Keratinocyte (primary cell): ENCODE data around the gene PAN2. TPM values are rescaled to one million over a fixed set of nuclear protein-coding genes. Genes with fewer than 3 reads are reported as not detected.

Source experiments
- DNase-seq: peaks from one replicate; pipeline ENCODE4 v3.0.0-alpha.2; 2011; ENCODE audit warnings: low read depth, missing footprints, low spot score
- FAIRE-seq: peaks from 2 replicates; lab custom pipeline; 2011; peaks lifted over from hg19 to GRCh38; lab: Jason Lieb, UNC
- H2AFZ ChIP-seq: 2 replicates; pipeline ENCODE4 v1.6.0; 2012; ENCODE audit warnings: low read length, control low read depth, inconsistent platforms; ENCODE audit not compliant: control insufficient read depth
- H3K27ac ChIP-seq: 2 replicates; pipeline ENCODE4 v1.5.1; 2011; ENCODE audit warnings: low read length; ENCODE audit not compliant: control insufficient read depth, insufficient read depth
- H3K27me3 ChIP-seq: 3 replicates; pipeline ENCODE4 v1.6.0; 2011; ENCODE audit warnings: low read length; ENCODE audit not compliant: control insufficient read depth, insufficient read depth; ENCODE audit errors: extremely low read depth
- H3K36me3 ChIP-seq, 2 experiments: 2 replicates in 1 of 2; 3 replicates in 1 of 2; pipeline ENCODE4 v1.5.1; 2011; ENCODE audit warnings: low read length in 2 of 2, mild to moderate bottlenecking in 1 of 2; ENCODE audit not compliant: control insufficient read depth in 2 of 2, insufficient read depth in 2 of 2; ENCODE audit errors: extremely low read depth in 1 of 2
- H3K4me1 ChIP-seq: 3 replicates; pipeline ENCODE4 v1.5.1; 2011; ENCODE audit warnings: low read length; ENCODE audit not compliant: control insufficient read depth, insufficient read depth; ENCODE audit errors: extremely low read depth
- H3K4me2 ChIP-seq: 3 replicates; pipeline ENCODE4 v1.6.0; 2011; ENCODE audit warnings: low read depth, low read length; ENCODE audit not compliant: control insufficient read depth, insufficient read depth; ENCODE audit errors: extremely low read depth
- H3K4me3 ChIP-seq, 3 experiments: fragments of 200-600 bp in 1 of 3; sonication (generic) in 1 of 3; 2 replicates in 2 of 3; 3 replicates in 1 of 3; pipeline ENCODE4 v1.5.1; 2011 to 2016; ENCODE audit warnings: low read length in 3 of 3, mild to moderate bottlenecking in 3 of 3, control low read depth in 2 of 3, inconsistent platforms in 1 of 3, low read depth in 1 of 3, mixed read lengths in 1 of 3, mixed run types in 1 of 3, moderate library complexity in 1 of 3; ENCODE audit not compliant: control insufficient read depth in 2 of 3, insufficient read depth in 2 of 3; ENCODE audit errors: extremely low read depth in 1 of 3
- H3K79me2 ChIP-seq: 2 replicates; pipeline ENCODE4 v1.6.0; 2012; ENCODE audit warnings: low read length; ENCODE audit not compliant: control insufficient read depth, insufficient read depth
- H3K9ac ChIP-seq: 3 replicates; pipeline ENCODE4 v1.6.0; 2011; ENCODE audit warnings: low read length; ENCODE audit not compliant: control insufficient read depth, insufficient read depth; ENCODE audit errors: extremely low read depth
- H3K9me1 ChIP-seq: 3 replicates; pipeline ENCODE4 v1.6.0; 2011; ENCODE audit warnings: low read length; ENCODE audit not compliant: control insufficient read depth, insufficient read depth; ENCODE audit errors: extremely low read depth
- H3K9me3 ChIP-seq: 2 replicates; pipeline ENCODE4 v1.5.1; 2012; ENCODE audit warnings: low read depth, low read length; ENCODE audit not compliant: control insufficient read depth
- H4K20me1 ChIP-seq: 3 replicates; pipeline ENCODE4 v1.6.0; 2011; ENCODE audit warnings: low read length; ENCODE audit not compliant: control insufficient read depth, insufficient read depth; ENCODE audit errors: extremely low read depth
- CTCF ChIP-seq, 3 experiments: IDR thresholded peaks in 1 of 3; conservative IDR thresholded peaks in 1 of 3; optimal IDR thresholded peaks in 1 of 3; 2 replicates in 2 of 3; 3 replicates in 1 of 3; pipeline versions ENCODE3 to v1.5.1; 2011; ENCODE audit warnings: low read length in 3 of 3, mild to moderate bottlenecking in 3 of 3, moderate library complexity in 2 of 3, control low read depth in 1 of 3, inconsistent platforms in 1 of 3; ENCODE audit not compliant: insufficient read depth in 2 of 3; ENCODE audit errors: extremely low read depth in 1 of 3
- EZH2 ChIP-seq: IDR thresholded peaks from one replicate; pipeline ENCODE4 v1.6.1; 2012; ENCODE audit warnings: inconsistent platforms, mild to moderate bottlenecking, low read length, moderate library complexity
- dilution Hi-C: fragments of 300-500 bp; cut with MboI; formaldehyde crosslinking; loops from one replicate; pipeline ENCODE4 v1.7.0; 2020; ENCODE audit warnings: low sequenced_read_pairs; ENCODE audit not compliant: extremely low pct_ligation_motif_present
- polyA minus RNA-seq, 3 experiments: library from RNA; depleted of rRNA, polyadenylated mRNA; stranded (reverse); fragments of >200 nt; gene quantifications; 1 replicate in 1 of 3; 2 replicates in 1 of 3; 3 replicates in 1 of 3; pipeline ENCODE4 v1.2.3, GENCODE V29; 2011
- polyA plus RNA-seq, 5 experiments: library from polyadenylated mRNA; depleted of rRNA in 3 of 5; stranded (reverse) in 3 of 5; stranded (forward) in 1 of 5; unstranded in 1 of 5; fragments of >200 nt; gene quantifications; 1 replicate in 1 of 5; 2 replicates in 3 of 5; 3 replicates in 1 of 5; pipeline versions ENCODE4 v1.2.1 to v1.2.3, GENCODE V29; 2011 to 2012; ENCODE audit warnings: missing spikeins in 2 of 5, low read depth in 1 of 5, low replicate concordance in 1 of 5

The PAN2 gene
- polyA plus RNA-seq = 20.0 to 26.3 TPM (median 26.2 TPM) in 3 replicates
- 32.6 TPM for polyA plus RNA-seq (2011; ENCODE audit: low read depth)
- polyA plus RNA-seq (2011; cell fraction: cytosol; rRNA removed) = 3.6 and 5.8 TPM in 2 replicates
- polyA plus RNA-seq (2011; cell fraction: nucleus; rRNA removed) = 189 and 194 TPM in 2 replicates
- 12.8 and 29.0 TPM in 2 replicates for polyA plus RNA-seq (2012; ENCODE audit: low replicate concordance)
- polyA minus RNA-seq = 11.1 to 22.3 TPM (median 17.3 TPM) in 3 replicates
- 5.8 TPM for polyA minus RNA-seq (2011; cell fraction: cytosol; rRNA and poly(A)+ RNA removed)
- polyA minus RNA-seq (2011; cell fraction: nucleus; rRNA and poly(A)+ RNA removed) = 14.6 and 42.4 TPM in 2 replicates

GRCh38 chr12:56333679-56334489, at the start of gene PAN2:
PAN2 (minus strand) TSS chr12:56334000; CDS start chr12:56333094, 906 bp downstream.
- Histone ChIP-seq H3K4me1 (peaks cover 18% of the 10 kb centered on the region), H3K36me3 (no peaks in the 10 kb centered on the region), H3K27me3 (no peaks in the 10 kb centered on the region), H3K9me1 (no peaks in the 10 kb centered on the region), H3K79me2 (peaks cover 2% of the 10 kb centered on the region), H3K4me2 (peak within 1 kb of the TSS; percentile 87), H4K20me1 (no peaks in the 10 kb centered on the region), H3K27ac (peak within 1 kb of the TSS; percentile 98), H2AFZ (peak within 1 kb of the TSS; percentile 95), H3K9ac (peak within 1 kb of the TSS; percentile 93), H3K4me3 (peak within 1 kb of the TSS; percentile 50 to 90 (median 78)), H3K9me3 (no peaks in the 10 kb centered on the region)
- peak; percentile 95 for DNase-seq
- dilution Hi-C loops = no loop called here
- peak; percentile 20 for FAIRE-seq
- TF ChIP-seq CTCF (optimal IDR thresholded peaks at IDR 0.05 in 1 of 3, IDR thresholded peaks at IDR 0.05 in 1 of 3, conservative IDR thresholded peaks at IDR 0.05 in 1 of 3; ENCODE audit: extremely low read depth in 1 of 3, insufficient read depth in 2 of 3, low read length in 3 of 3) = peak; percentile 27 to 77 (median 76)
- no peak for TF ChIP-seq EZH2

- H3K9ac ChIP-seq = no peak overlapping the region
- H3K4me3 ChIP-seq = no peak overlapping the region
- H3K27me3 ChIP-seq = peaks cover 6% of the 10 kb centered on the region
- no peak overlapping the region for H2AFZ ChIP-seq
- TF ChIP-seq CTCF (optimal IDR thresholded peaks at IDR 0.05 in 1 of 3, IDR thresholded peaks at IDR 0.05 in 1 of 3, conservative IDR thresholded peaks at IDR 0.05 in 1 of 3; ENCODE audit: extremely low read depth in 1 of 3, insufficient read depth in 2 of 3, low read length in 3 of 3) (no peak), EZH2 (no peak)
- DNase-seq (no peak), FAIRE-seq (no peak)
- no peaks in the 10 kb centered on the region for H3K9me1 ChIP-seq
- H3K27ac ChIP-seq = no peak overlapping the region
- dilution Hi-C loops = no loop called here
- H3K79me2 ChIP-seq = no peaks in the 10 kb centered on the region
- no peaks in the 10 kb centered on the region for H3K9me3 ChIP-seq
- H3K4me1 ChIP-seq = no peaks in the 10 kb centered on the region
- no peaks in the 10 kb centered on the region for H4K20me1 ChIP-seq
- no peak overlapping the region for H3K4me2 ChIP-seq
- H3K36me3 ChIP-seq = no peaks in the 10 kb centered on the region
Observed at GRCh38 chr12:56382611-56383010, 48.8 kb upstream of the PAN2 start.
